WTC11 (cell line): Measurements from ENCODE around the gene GRIN2A.

Source experiments
- ARID4B ChIP-seq: sonication (generic); formaldehyde crosslinking; IDR thresholded peaks from 2 replicates; pipeline ENCODE4 v1.8.0; 2023; ENCODE audit warnings: missing genetic modification reagents, mild to moderate bottlenecking, borderline replicate concordance
- ATF1 ChIP-seq: sonication (generic); formaldehyde crosslinking; IDR thresholded peaks from 2 replicates; pipeline ENCODE4 v1.8.1; 2023; ENCODE audit warnings: mild to moderate bottlenecking, moderate library complexity, missing genetic modification reagents
- ERG ChIP-seq: fragments of 250-450 bp; sonication (Bioruptor Pico); IDR thresholded peaks from 2 replicates; pipeline ENCODE4 v1.8.0; 2021; ENCODE audit warnings: mild to moderate bottlenecking
- FOXK1 ChIP-seq: sonication (generic); formaldehyde crosslinking; IDR thresholded peaks from 2 replicates; pipeline ENCODE4 v1.8.0; 2022; ENCODE audit warnings: mild to moderate bottlenecking, moderate library complexity, missing genetic modification reagents
- GABPB1 ChIP-seq: sonication (generic); formaldehyde crosslinking; IDR thresholded peaks from 2 replicates; pipeline ENCODE4 v1.8.1; 2023; ENCODE audit warnings: mild to moderate bottlenecking, missing genetic modification reagents
- NR1H2 ChIP-seq: sonication (generic); formaldehyde crosslinking; IDR thresholded peaks from 2 replicates; pipeline ENCODE4 v1.9.0; 2021; ENCODE audit warnings: mild to moderate bottlenecking, moderate library complexity, missing genetic modification reagents
- SP1 ChIP-seq: sonication (generic); formaldehyde crosslinking; conservative IDR thresholded peaks from 2 replicates; pipeline ENCODE4 v1.8.1; 2022; ENCODE audit warnings: missing genetic modification reagents
- TEAD4 ChIP-seq: sonication (generic); formaldehyde crosslinking; IDR thresholded peaks from 2 replicates; pipeline ENCODE4 v1.8.0; 2022; ENCODE audit warnings: mild to moderate bottlenecking, missing genetic modification reagents
- USF2 ChIP-seq: sonication (generic); formaldehyde crosslinking; IDR thresholded peaks from 2 replicates; pipeline ENCODE4 v1.8.1; 2023; ENCODE audit warnings: mild to moderate bottlenecking, missing genetic modification reagents, moderate library complexity
- ZNF121 ChIP-seq: sonication (generic); formaldehyde crosslinking; IDR thresholded peaks from 2 replicates; pipeline ENCODE4 v1.8.0; 2023; ENCODE audit warnings: missing genetic modification reagents
- ZNF281 ChIP-seq: sonication (generic); formaldehyde crosslinking; IDR thresholded peaks from 2 replicates; pipeline ENCODE4 v1.8.0; 2023; ENCODE audit warnings: mild to moderate bottlenecking, missing genetic modification reagents
- ZNF416 ChIP-seq: fragments of 250-450 bp; sonication (Bioruptor Pico); IDR thresholded peaks from 2 replicates; pipeline ENCODE4 v1.9.0; 2021; ENCODE audit warnings: mild to moderate bottlenecking, inconsistent platforms
- TF ChIP-seq, protein P1 (sequence below): fragments of 200-600 bp; IDR thresholded peaks from 2 replicates; pipeline ENCODE4 v1.8.0; 2022; ENCODE audit warnings: antibody characterized with exemption

GRCh38 chr16:9708972-9709620, 473.1 kb downstream of the GRIN2A start:
- no peak for TF ChIP-seq USF2 (CRISPR knock-in tag)
- TF ChIP-seq ZNF121 (CRISPR knock-in tag), result no peak
- no peak for TF ChIP-seq TEAD4 (CRISPR knock-in tag)
- TF ChIP-seq, protein P1, sequence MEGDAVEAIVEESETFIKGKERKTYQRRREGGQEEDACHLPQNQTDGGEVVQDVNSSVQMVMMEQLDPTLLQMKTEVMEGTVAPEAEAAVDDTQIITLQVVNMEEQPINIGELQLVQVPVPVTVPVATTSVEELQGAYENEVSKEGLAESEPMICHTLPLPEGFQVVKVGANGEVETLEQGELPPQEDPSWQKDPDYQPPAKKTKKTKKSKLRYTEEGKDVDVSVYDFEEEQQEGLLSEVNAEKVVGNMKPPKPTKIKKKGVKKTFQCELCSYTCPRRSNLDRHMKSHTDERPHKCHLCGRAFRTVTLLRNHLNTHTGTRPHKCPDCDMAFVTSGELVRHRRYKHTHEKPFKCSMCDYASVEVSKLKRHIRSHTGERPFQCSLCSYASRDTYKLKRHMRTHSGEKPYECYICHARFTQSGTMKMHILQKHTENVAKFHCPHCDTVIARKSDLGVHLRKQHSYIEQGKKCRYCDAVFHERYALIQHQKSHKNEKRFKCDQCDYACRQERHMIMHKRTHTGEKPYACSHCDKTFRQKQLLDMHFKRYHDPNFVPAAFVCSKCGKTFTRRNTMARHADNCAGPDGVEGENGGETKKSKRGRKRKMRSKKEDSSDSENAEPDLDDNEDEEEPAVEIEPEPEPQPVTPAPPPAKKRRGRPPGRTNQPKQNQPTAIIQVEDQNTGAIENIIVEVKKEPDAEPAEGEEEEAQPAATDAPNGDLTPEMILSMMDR, result no peak
- no peak for TF ChIP-seq SP1
- TF ChIP-seq ERG (CRISPR knock-in tag), result no peak
- no peak for TF ChIP-seq ZNF416 (CRISPR knock-in tag)
- TF ChIP-seq FOXK1 (CRISPR knock-in tag), result no peak
- TF ChIP-seq ATF1, result no peak
- no peak for TF ChIP-seq ZNF281 (CRISPR knock-in tag)
- TF ChIP-seq NR1H2 (CRISPR knock-in tag), result no peak
- TF ChIP-seq ARID4B (CRISPR knock-in tag), result no peak
- no peak for TF ChIP-seq GABPB1 (CRISPR knock-in tag)
